Endothelial cell of umbilical vein (primary cell): Measurements from ENCODE around the gene GPSM1. TPM values are rescaled to one million over a fixed set of nuclear protein-coding genes. Genes with fewer than 3 reads are reported as not detected.

Experiments
- BruUV-seq: library from RNA; stranded (reverse); fragments of 400-500 nt; replicated peaks from 2 replicates; lab custom pipeline; 2021; lab: Mats Ljungman, UMichigan
- CTCF ChIA-PET: fragments of 300-600, 350-600 bp; sonication (Branson Sonifier 250); formaldehyde crosslinking; loops from one replicate; lab custom pipeline; 2021; ENCODE audit warnings: antibody characterized with exemption, inconsistent platforms; lab: Charles Lee
- POLR2A ChIA-PET: fragments of 300-600, 350-600 bp; sonication (Branson Sonifier 250); formaldehyde crosslinking; loops from one replicate; lab custom pipeline; 2021; ENCODE audit warnings: antibody characterized with exemption, inconsistent platforms; lab: Charles Lee
- DNase-seq: peaks from one replicate; pipeline ENCODE4 v3.0.0-alpha.2; 2011; ENCODE audit warnings: low read depth, low spot score
- FAIRE-seq: peaks from 2 replicates; lab custom pipeline; 2011; peaks lifted over from hg19 to GRCh38; lab: Jason Lieb, UNC
- H2AFZ ChIP-seq: 2 replicates; pipeline ENCODE4 v1.6.0; 2012; ENCODE audit warnings: low read depth, low read length, control low read depth, inconsistent platforms
- H3K27ac ChIP-seq: 2 replicates; pipeline ENCODE4 v1.5.1; 2011; ENCODE audit warnings: low read depth, mild to moderate bottlenecking, control low read depth, low read length, moderate library complexity; ENCODE audit not compliant: insufficient read depth
- H3K27me3 ChIP-seq, 2 experiments: 2 replicates each; pipeline versions ENCODE4 v1.6.0 to v1.6.1; 2011; ENCODE audit warnings: low read length in 2 of 2, mixed read lengths in 1 of 2; ENCODE audit not compliant: control insufficient read depth in 2 of 2, insufficient read depth in 2 of 2
- H3K36me3 ChIP-seq, 2 experiments: 2 replicates in 1 of 2; 3 replicates in 1 of 2; pipeline ENCODE4 v1.5.1; 2011; ENCODE audit warnings: low read length in 2 of 2, mild to moderate bottlenecking in 1 of 2, moderate library complexity in 1 of 2; ENCODE audit not compliant: control insufficient read depth in 2 of 2, insufficient read depth in 2 of 2; ENCODE audit errors: extremely low read depth in 1 of 2
- H3K4me1 ChIP-seq: 3 replicates; pipeline ENCODE4 v1.5.1; 2011; ENCODE audit warnings: mild to moderate bottlenecking, low read length; ENCODE audit not compliant: control insufficient read depth, insufficient read depth; ENCODE audit errors: extremely low read depth
- H3K4me2 ChIP-seq: 2 replicates; pipeline ENCODE4 v1.6.1; 2011; ENCODE audit warnings: low read length, control low read depth, mixed read lengths; ENCODE audit not compliant: insufficient read depth
- H3K4me3 ChIP-seq, 3 experiments: fragments of 200-600 bp in 1 of 3; sonication (generic), shearing (Covaris generic) in 1 of 3; replicated peaks in 1 of 3; 2 replicates each; pipeline ENCODE4 v1.5.1; 2011 to 2016; ENCODE audit warnings: control low read depth in 3 of 3, low read length in 3 of 3, mild to moderate bottlenecking in 2 of 3, inconsistent platforms in 1 of 3, low read depth in 1 of 3, moderate library complexity in 1 of 3; ENCODE audit not compliant: insufficient read depth in 1 of 3
- H3K79me2 ChIP-seq: 2 replicates; pipeline ENCODE4 v1.6.0; 2012; ENCODE audit warnings: low read length, inconsistent platforms; ENCODE audit not compliant: control insufficient read depth, insufficient read depth
- H3K9ac ChIP-seq: replicated peaks from 2 replicates; pipeline ENCODE3; 2011; ENCODE audit warnings: low read length, control low read depth; ENCODE audit not compliant: insufficient read depth; ENCODE audit errors: extremely low read depth
- H3K9me1 ChIP-seq: replicated peaks from 3 replicates; pipeline ENCODE4 v1.6.0; 2011; ENCODE audit warnings: mild to moderate bottlenecking, low read length; ENCODE audit not compliant: control insufficient read depth, insufficient read depth; ENCODE audit errors: extremely low read depth
- H3K9me3 ChIP-seq: replicated peaks from 2 replicates; pipeline ENCODE4 v1.5.1; 2012; ENCODE audit warnings: low read length, inconsistent platforms; ENCODE audit not compliant: control insufficient read depth, insufficient read depth
- H4K20me1 ChIP-seq: replicated peaks from 2 replicates; pipeline ENCODE3; 2011; ENCODE audit warnings: mild to moderate bottlenecking, low read length; ENCODE audit not compliant: control insufficient read depth, insufficient read depth; ENCODE audit errors: extremely low read depth
- CTCF ChIP-seq, 2 donors: IDR thresholded peaks; 1 replicate in 1 of 2; 2 replicates in 1 of 2; pipeline ENCODE4 v1.5.1; 2011; ENCODE audit warnings: low read length in 2 of 2, mild to moderate bottlenecking in 2 of 2, moderate library complexity in 2 of 2, control low read depth in 1 of 2, inconsistent platforms in 1 of 2, low read depth in 1 of 2; ENCODE audit not compliant: insufficient read depth in 1 of 2; ENCODE audit errors: extremely low read depth in 1 of 2
- EZH2 ChIP-seq: IDR thresholded peaks from 2 replicates; pipeline ENCODE4 v1.6.1; 2012; ENCODE audit warnings: borderline replicate concordance, low read depth, mild to moderate bottlenecking, moderate library complexity, low read length, inconsistent platforms; ENCODE audit not compliant: severe bottlenecking
- FOS ChIP-seq: IDR thresholded peaks from 2 replicates; pipeline ENCODE4 v1.6.1; 2011; ENCODE audit warnings: mild to moderate bottlenecking, low read length, moderate library complexity, borderline replicate concordance; ENCODE audit not compliant: insufficient read depth
- GATA2 ChIP-seq: IDR thresholded peaks from 2 replicates; pipeline ENCODE4 v1.7.0; 2011; ENCODE audit warnings: low read depth, mild to moderate bottlenecking, moderate library complexity, mixed read lengths, low read length; ENCODE audit not compliant: insufficient read length, insufficient read depth
- JUN ChIP-seq: IDR thresholded peaks from 2 replicates; pipeline ENCODE4 v1.6.1; 2011; ENCODE audit warnings: borderline replicate concordance, low read depth; ENCODE audit not compliant: insufficient read length, insufficient read depth
- MAX ChIP-seq: IDR thresholded peaks from 2 replicates; pipeline ENCODE4 v1.6.1; 2011; ENCODE audit not compliant: insufficient read depth, insufficient read length
- MYC ChIP-seq: IDR thresholded peaks from one replicate; pipeline ENCODE4 v1.6.1; 2011; ENCODE audit warnings: mild to moderate bottlenecking, low read depth, low read length
- POLR2A ChIP-seq: IDR thresholded peaks from 2 replicates; pipeline ENCODE4 v1.6.1; 2012; ENCODE audit warnings: low read depth, mild to moderate bottlenecking, control low read depth, low read length
- POLR2AphosphoS5 ChIP-seq: IDR thresholded peaks from 2 replicates; pipeline ENCODE4 v1.6.1; 2012; ENCODE audit warnings: low read depth, mild to moderate bottlenecking, control low read depth, low read length, moderate library complexity; ENCODE audit not compliant: insufficient read depth
- dilution Hi-C: fragments of 300-500 bp; cut with MboI; formaldehyde crosslinking; loops from one replicate; pipeline ENCODE4 v1.15.0; 2019; ENCODE audit warnings: low sequenced_read_pairs; ENCODE audit not compliant: extremely low pct_ligation_motif_present
- intact Hi-C: fragments of 100-400 bp; cut with micrococcal nuclease; formaldehyde crosslinking; loops from one replicate; pipeline ENCODE4 v1.10.0; 2022
- polyA plus RNA-seq, 4 experiments: library from polyadenylated mRNA; depleted of rRNA in 3 of 4; stranded (reverse) in 3 of 4; unstranded in 1 of 4; fragments of >200 nt; gene quantifications; 2 replicates each; pipeline versions ENCODE4 v1.2.1 to v1.2.3, GENCODE V29; 2011 to 2012; ENCODE audit warnings: missing spikeins in 1 of 4
- total RNA-seq: library from RNA; stranded (reverse); gene quantifications from 2 replicates; pipeline ENCODE4 v1.2.3, GENCODE V29; 2021

The GPSM1 gene
- total and polyA plus RNA-seq, 2 donors (not counting 3 experiments of a cell fraction or from before 2014, with no cell fraction given), result 34.6 to 47.1 TPM

- dilution Hi-C loops, result no loop called here
- DNase-seq (no peak), FAIRE-seq (no peak)
- TF ChIP-seq MYC (no peak), CTCF (IDR thresholded peaks at IDR 0.05; ENCODE audit: extremely low read depth in 1 of 2, insufficient read depth in 1 of 2, low read depth in 1 of 2, low read length in 2 of 2) (no peak), MAX (no peak), GATA2 (no peak), POLR2A (no peak), FOS (no peak), POLR2AphosphoS5 (no peak), JUN (no peak), EZH2 (no peak)
- H4K20me1 ChIP-seq, result no peaks in the 10 kb centered on the region
- no peak overlapping the region for H3K9ac ChIP-seq
- BruUV-seq, result no TSS peak
- no peak overlapping the region for H3K4me2 ChIP-seq
- peaks cover 4 to 55% of the 10 kb centered on the region in 2 experiments for H3K36me3 ChIP-seq
- no peak overlapping the region for H3K4me3 ChIP-seq
- no peaks in the 10 kb centered on the region for H3K79me2 ChIP-seq
- no peaks in the 10 kb centered on the region for H3K9me3 ChIP-seq
- no peaks in the 10 kb centered on the region for H3K27me3 ChIP-seq
- intact Hi-C loops, result no loop called here
- POLR2A ChIA-PET, result no interaction called here
- CTCF ChIA-PET, result no interaction called here
- no peaks in the 10 kb centered on the region for H3K9me1 ChIP-seq
- H3K4me1 ChIP-seq, result no peaks in the 10 kb centered on the region
- H3K27ac ChIP-seq, result no peak overlapping the region
- H2AFZ ChIP-seq, result no peak overlapping the region
Measured at GRCh38 chr9:136387217-136387616, 59.9 kb downstream of the GPSM1 start.
